ENCODE data around the gene CASZ1. TPM values are rescaled to one million over a fixed set of nuclear protein-coding genes. Genes with fewer than 3 reads are reported as not detected.

CASZ1 gene
- polyA plus RNA-seq, 3 donors: 0.30 to 3.7 (median 0.50) TPM

DNA sequence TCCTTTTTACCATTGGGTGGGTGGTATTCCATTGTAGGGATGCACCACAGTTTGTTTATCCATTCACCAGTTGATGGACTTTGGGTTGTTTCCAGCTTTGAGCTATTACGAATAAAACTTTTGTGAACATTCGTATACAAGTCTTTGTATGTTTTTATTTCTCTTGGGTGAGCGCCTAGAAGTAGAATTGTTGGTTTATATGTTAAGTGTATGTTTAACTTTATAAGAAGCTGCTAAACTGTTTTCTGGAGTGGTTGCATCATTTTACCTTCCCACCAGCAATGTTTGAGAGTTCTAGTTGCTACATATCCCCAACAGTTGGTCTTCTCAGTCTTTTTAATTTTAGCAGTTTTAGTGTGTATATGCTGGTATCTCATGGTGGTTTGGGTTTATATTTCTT is 189.2 kb downstream of the CASZ1 start:
- H3K79me2 ChIP-seq (ENCODE audit: insufficient read depth, low read length): no peaks in the 10 kb centered on the region
- H3K4me2 ChIP-seq (replicated peaks; ENCODE audit: extremely low read depth, low read length, poor library complexity, severe bottlenecking): no peak overlapping the region
- WGBS (ENCODE audit: insufficient coverage): no CpG with 5 or more reads among the region's 3 CpGs
- H3K9me3 Mint-ChIP-seq: no peaks in the 10 kb centered on the region
- H3K9ac ChIP-seq (ENCODE audit: insufficient read depth, low read length, poor library complexity, severe bottlenecking): no peak overlapping the region
- H3K27ac Mint-ChIP-seq: no peak overlapping the region
- H3K4me1 ChIP-seq (ENCODE audit: control insufficient read depth in 1 of 2, insufficient read depth in 2 of 2, low read length in 2 of 2): no peaks in the 10 kb centered on the region
- H4K20me1 ChIP-seq (ENCODE audit: insufficient read depth, low read length): no peaks in the 10 kb centered on the region
- no peaks in the 10 kb centered on the region for H3K27me3 Mint-ChIP-seq (ENCODE audit: low read depth in 3 of 3)
- no peak overlapping the region for H3K4me3 Mint-ChIP-seq
- H2AFZ ChIP-seq (ENCODE audit: insufficient read depth, low read depth, low read length, poor library complexity, severe bottlenecking): no peak overlapping the region
- no peaks in the 10 kb centered on the region for H3K27me3 ChIP-seq (ENCODE audit: control insufficient read depth in 2 of 2, insufficient read depth in 2 of 2, low read length in 2 of 2)
- H3K9me3 ChIP-seq (replicated peaks in 1 of 2; ENCODE audit: control insufficient read depth in 1 of 2, insufficient read depth in 1 of 2, low read length in 2 of 2): no peaks in the 10 kb centered on the region
- TF ChIP-seq, protein P1, sequence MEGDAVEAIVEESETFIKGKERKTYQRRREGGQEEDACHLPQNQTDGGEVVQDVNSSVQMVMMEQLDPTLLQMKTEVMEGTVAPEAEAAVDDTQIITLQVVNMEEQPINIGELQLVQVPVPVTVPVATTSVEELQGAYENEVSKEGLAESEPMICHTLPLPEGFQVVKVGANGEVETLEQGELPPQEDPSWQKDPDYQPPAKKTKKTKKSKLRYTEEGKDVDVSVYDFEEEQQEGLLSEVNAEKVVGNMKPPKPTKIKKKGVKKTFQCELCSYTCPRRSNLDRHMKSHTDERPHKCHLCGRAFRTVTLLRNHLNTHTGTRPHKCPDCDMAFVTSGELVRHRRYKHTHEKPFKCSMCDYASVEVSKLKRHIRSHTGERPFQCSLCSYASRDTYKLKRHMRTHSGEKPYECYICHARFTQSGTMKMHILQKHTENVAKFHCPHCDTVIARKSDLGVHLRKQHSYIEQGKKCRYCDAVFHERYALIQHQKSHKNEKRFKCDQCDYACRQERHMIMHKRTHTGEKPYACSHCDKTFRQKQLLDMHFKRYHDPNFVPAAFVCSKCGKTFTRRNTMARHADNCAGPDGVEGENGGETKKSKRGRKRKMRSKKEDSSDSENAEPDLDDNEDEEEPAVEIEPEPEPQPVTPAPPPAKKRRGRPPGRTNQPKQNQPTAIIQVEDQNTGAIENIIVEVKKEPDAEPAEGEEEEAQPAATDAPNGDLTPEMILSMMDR (IDR thresholded peaks at IDR 0.05): no peak
- peaks cover 20 to 24% of the 10 kb centered on the region in 2 donors for H3K36me3 Mint-ChIP-seq
- no peak overlapping the region for H3K4me3 ChIP-seq (replicated peaks in 1 of 3; ENCODE audit: low read depth in 2 of 3, low read length in 3 of 3)
- peaks cover 2 to 31% of the 10 kb centered on the region in 2 donors for H3K36me3 ChIP-seq (replicated peaks in 1 of 2; ENCODE audit: control insufficient read depth in 1 of 2, insufficient read depth in 2 of 2, low read length in 2 of 2)
- no peak for DNase-seq
- H3K27ac ChIP-seq (ENCODE audit: low read depth in 1 of 2, low read length in 2 of 2): no peak overlapping the region
- intact Hi-C loops (cut with micrococcal nuclease): no loop called here
- peaks cover 2% of the 10 kb centered on the region for H3K4me1 Mint-ChIP-seq

DNA sequence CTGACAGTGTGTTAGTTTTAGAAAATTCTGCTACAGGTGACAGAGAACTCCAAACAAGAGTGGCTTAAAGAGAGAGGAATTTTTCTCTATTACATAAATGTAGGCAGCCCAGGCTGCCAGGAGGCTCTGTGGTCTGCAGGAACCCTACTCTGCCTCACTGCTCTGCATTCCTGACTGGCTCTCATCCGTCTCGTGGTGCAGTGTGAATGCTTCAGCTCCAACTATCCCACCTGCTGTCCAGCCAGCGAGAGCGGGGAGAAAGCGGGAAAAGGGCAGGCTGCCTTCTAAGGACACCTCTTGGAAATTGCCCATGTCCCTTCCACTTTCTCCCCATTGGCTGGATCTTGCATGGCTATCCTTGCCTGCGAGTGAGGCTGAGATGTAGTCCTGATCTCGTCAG is 190.4 kb downstream of the CASZ1 start:
- DNase-seq: no peak
- Histone ChIP-seq H3K4me3 (replicated peaks in 1 of 3; ENCODE audit: low read depth in 2 of 3, low read length in 3 of 3) (no peak overlapping the region), H3K4me1 (ENCODE audit: control insufficient read depth in 1 of 2, insufficient read depth in 2 of 2, low read length in 2 of 2) (no peaks in the 10 kb centered on the region), H3K4me2 (replicated peaks; ENCODE audit: extremely low read depth, low read length, poor library complexity, severe bottlenecking) (no peak overlapping the region), H2AFZ (ENCODE audit: insufficient read depth, low read depth, low read length, poor library complexity, severe bottlenecking) (no peak overlapping the region), H4K20me1 (ENCODE audit: insufficient read depth, low read length) (no peaks in the 10 kb centered on the region), H3K9ac (ENCODE audit: insufficient read depth, low read length, poor library complexity, severe bottlenecking) (no peak overlapping the region), H3K79me2 (ENCODE audit: insufficient read depth, low read length) (no peaks in the 10 kb centered on the region), H3K27ac (ENCODE audit: low read depth in 1 of 2, low read length in 2 of 2) (no peak overlapping the region), H3K36me3 (replicated peaks in 1 of 2; ENCODE audit: control insufficient read depth in 1 of 2, insufficient read depth in 2 of 2, low read length in 2 of 2) (peaks cover 2 to 40% of the 10 kb centered on the region in 2 donors), H3K27me3 (ENCODE audit: control insufficient read depth in 2 of 2, insufficient read depth in 2 of 2, low read length in 2 of 2) (no peaks in the 10 kb centered on the region), H3K9me3 (replicated peaks in 1 of 2; ENCODE audit: control insufficient read depth in 1 of 2, insufficient read depth in 1 of 2, low read length in 2 of 2) (no peaks in the 10 kb centered on the region)
- Mint-ChIP-seq H3K4me1 (peaks cover 2% of the 10 kb centered on the region), H3K36me3 (peaks cover 27 to 30% of the 10 kb centered on the region in 2 donors), H3K27me3 (ENCODE audit: low read depth in 3 of 3) (no peaks in the 10 kb centered on the region), H3K9me3 (no peaks in the 10 kb centered on the region), H3K27ac (no peak overlapping the region), H3K4me3 (no peak overlapping the region)
- WGBS (ENCODE audit: insufficient coverage): 100% methylated on average over 2 of the region's 7 CpGs
- TF ChIP-seq, protein P1 (IDR thresholded peaks at IDR 0.05): no peak
- intact Hi-C loops (cut with micrococcal nuclease): no loop called here

Data from CD14-positive monocyte (primary cell).